ENCODE measurements around the gene TMEM151B.
"Not testable (repeated sequence)": the region's sequence is repeated elsewhere in the genome, so short reads cannot be mapped to it uniquely, and the experiment has no call there.

TMEM151B gene

DNA sequence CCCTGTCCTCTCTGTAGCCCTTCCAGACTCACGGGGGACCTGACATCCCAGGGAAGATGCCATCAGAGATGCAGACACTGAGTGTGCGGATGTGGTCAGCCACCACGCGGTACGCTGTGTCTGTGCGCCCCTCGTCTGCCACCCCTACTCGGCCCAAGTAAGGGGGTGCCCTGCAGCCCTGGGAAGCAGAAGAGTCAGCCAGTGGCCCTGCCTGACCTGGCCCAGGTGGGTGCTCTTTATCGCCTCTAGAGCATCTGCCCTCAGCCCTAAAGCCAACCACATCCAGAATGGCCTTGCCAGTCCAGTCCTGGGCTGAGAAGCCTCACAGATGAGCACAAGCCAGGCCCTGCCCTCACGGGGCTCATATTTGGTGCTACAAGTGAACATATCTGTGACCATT, 37.0 kb downstream of the TMEM151B start:
- TF ChIP-seq PAX5 (IDR thresholded peaks at IDR 0.05; ENCODE audit: insufficient read depth, low read length, severe bottlenecking), result no peak
- TF ChIP-seq POLR2A (IDR thresholded peaks at IDR 0.05; ENCODE audit: low read depth, low read length), result no peak
- TF ChIP-seq TAF1 (IDR thresholded peaks at IDR 0.05; ENCODE audit: low read depth, low read length), result no peak
- no peak for TF ChIP-seq SPI1 (IDR thresholded peaks at IDR 0.05; ENCODE audit: low read depth, low read length)
- no peak for TF ChIP-seq POU2F2 (IDR thresholded peaks at IDR 0.05; ENCODE audit: low read depth, low read length)
- FAIRE-seq (no peak), DNase-seq (ENCODE audit: insufficient read length, low spot score) (no peak)

DNA sequence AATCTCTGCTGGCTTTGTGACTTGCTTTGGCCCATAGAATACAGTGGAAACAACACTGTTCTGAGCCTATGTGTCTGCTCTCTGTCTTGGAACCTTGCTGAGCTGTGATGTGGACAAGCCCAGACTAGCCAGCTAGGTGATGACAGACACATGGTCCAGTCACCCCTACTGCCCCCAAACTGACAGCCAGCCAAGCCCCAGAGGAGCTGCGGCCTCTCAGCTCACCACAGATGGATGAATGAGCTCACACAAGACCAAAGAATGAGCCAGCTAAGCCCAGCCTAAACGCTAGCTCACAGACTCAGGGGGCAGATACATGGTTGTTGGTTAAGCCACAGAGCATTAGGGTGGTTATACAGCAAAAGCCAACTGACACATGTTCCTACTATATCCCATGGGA, 38.8 kb downstream of the TMEM151B start:
- no peak for FAIRE-seq
- no peak for TF ChIP-seq TAF1 (IDR thresholded peaks at IDR 0.05; ENCODE audit: low read depth, low read length)
- TF ChIP-seq POU2F2 (IDR thresholded peaks at IDR 0.05; ENCODE audit: low read depth, low read length), result no peak
- no peak for TF ChIP-seq SPI1 (IDR thresholded peaks at IDR 0.05; ENCODE audit: low read depth, low read length)
- TF ChIP-seq PAX5 (IDR thresholded peaks at IDR 0.05; ENCODE audit: insufficient read depth, low read length, severe bottlenecking), result no peak
- no peak for TF ChIP-seq POLR2AphosphoS5 (IDR thresholded peaks at IDR 0.05; ENCODE audit: low read depth, low read length)
- TF ChIP-seq POLR2A (IDR thresholded peaks at IDR 0.05; ENCODE audit: low read depth, low read length), result no peak
- DNase-seq (ENCODE audit: insufficient read length, low spot score), result no peak

DNA sequence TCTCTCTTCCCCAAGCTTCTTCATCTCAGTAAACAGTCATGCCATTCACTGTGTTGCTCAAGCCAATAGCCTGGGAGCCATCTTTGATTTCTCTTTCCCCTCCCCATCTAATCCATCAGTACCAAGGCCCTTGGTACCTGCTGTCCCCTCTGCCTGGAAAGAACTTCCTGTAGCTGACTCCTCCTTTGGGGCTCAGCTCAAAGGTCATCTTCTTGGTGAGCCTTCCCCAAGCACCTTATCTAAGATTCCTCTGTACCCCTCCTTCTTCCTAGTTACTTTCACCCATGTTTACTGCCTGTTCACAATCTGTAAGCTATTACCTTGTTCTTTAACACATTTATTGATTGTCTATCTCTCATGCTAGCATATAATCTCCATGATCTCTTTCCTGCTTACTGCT, 39.4 kb downstream of the TMEM151B start:
- FAIRE-seq, result no peak
- TF ChIP-seq POLR2AphosphoS5 (IDR thresholded peaks at IDR 0.05; ENCODE audit: low read depth, low read length) (no peak), SPI1 (IDR thresholded peaks at IDR 0.05; ENCODE audit: low read depth, low read length) (no peak)

DNA sequence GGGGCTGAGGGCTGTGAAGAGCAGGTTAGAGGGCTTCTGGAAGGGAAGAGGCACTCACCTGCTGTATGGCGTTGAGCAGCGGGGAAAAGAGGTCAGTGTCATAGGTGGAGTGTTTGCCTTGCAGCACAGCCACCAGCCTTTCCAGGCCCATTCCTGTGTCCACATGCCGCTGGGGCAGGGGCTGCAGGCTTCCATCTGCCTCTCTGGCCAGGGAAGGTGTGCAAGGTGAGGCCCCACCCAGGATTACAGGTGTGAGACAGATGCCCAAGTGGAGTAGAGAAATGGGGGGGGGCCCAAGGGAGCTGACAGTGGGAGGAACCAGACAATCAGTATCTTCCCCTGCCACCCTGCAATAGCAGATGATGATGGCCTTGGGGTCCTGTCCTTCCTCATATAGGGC, 40.0 kb downstream of the TMEM151B start:
- FAIRE-seq, result no peak
- DNase-seq (ENCODE audit: insufficient read length, low spot score), result no peak
- TF ChIP-seq PAX5 (IDR thresholded peaks at IDR 0.05; ENCODE audit: insufficient read depth, low read length, severe bottlenecking) (no peak), POLR2AphosphoS5 (IDR thresholded peaks at IDR 0.05; ENCODE audit: low read depth, low read length) (no peak), TAF1 (IDR thresholded peaks at IDR 0.05; ENCODE audit: low read depth, low read length) (no peak), SPI1 (IDR thresholded peaks at IDR 0.05; ENCODE audit: low read depth, low read length) (no peak), POU2F2 (IDR thresholded peaks at IDR 0.05; ENCODE audit: low read depth, low read length) (no peak), POLR2A (IDR thresholded peaks at IDR 0.05; ENCODE audit: low read depth, low read length) (no peak)

More for the DNA sequence above, 39.4 kb downstream of the TMEM151B start:
- no peak for DNase-seq (ENCODE audit: insufficient read length, low spot score)

DNA sequence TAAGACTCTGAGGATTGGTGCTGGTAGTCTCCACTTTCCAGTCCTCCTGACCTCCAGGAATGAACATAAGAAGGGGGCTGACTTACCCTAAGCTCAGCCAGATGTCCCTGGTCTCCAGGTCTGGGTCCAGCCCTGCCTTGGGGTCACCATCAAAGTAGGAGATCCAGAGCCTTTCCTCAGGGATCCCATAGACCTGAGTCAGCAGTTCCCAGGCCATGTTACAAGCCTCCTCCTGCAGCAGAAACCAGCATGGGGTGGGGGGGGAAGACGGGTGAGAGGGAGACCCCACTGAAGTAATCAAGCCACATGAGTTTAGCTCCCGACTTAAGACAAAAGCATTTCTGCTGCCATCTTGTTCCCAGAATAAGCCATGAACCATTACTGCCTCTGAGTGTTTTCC, 41.1 kb downstream of the TMEM151B start:
- FAIRE-seq (no peak), DNase-seq (ENCODE audit: insufficient read length, low spot score) (no peak)
- TF ChIP-seq POLR2A (IDR thresholded peaks at IDR 0.05; ENCODE audit: low read depth, low read length) (no peak), TAF1 (IDR thresholded peaks at IDR 0.05; ENCODE audit: low read depth, low read length) (no peak)

DNA sequence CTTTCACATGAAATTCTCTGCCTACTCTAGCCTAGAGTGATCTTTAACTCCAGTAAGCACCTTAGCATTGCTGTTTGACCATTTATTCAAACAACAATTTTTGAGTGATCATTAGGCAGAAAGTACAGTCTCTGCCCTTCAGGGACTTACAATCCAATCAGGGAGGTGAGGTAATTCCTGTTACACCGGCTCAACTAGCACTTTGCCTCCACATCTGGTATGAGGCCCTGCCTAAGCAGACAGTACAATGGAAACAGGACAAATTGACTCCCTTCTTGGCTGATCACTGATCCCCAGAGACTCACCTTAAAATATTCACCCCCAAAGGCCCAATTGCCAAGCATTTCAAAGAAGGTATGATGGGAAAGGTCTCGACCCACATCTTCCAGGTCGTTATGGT, 41.5 kb downstream of the TMEM151B start:
- TF ChIP-seq PAX5 (IDR thresholded peaks at IDR 0.05; ENCODE audit: insufficient read depth, low read length, severe bottlenecking), result no peak
- TF ChIP-seq POLR2AphosphoS5 (IDR thresholded peaks at IDR 0.05; ENCODE audit: low read depth, low read length), result no peak
- no peak for TF ChIP-seq TAF1 (IDR thresholded peaks at IDR 0.05; ENCODE audit: low read depth, low read length)
- no peak for TF ChIP-seq POU2F2 (IDR thresholded peaks at IDR 0.05; ENCODE audit: low read depth, low read length)
- no peak for TF ChIP-seq POLR2A (IDR thresholded peaks at IDR 0.05; ENCODE audit: low read depth, low read length)
- TF ChIP-seq SPI1 (IDR thresholded peaks at IDR 0.05; ENCODE audit: low read depth, low read length), result no peak
- DNase-seq (ENCODE audit: insufficient read length, low spot score), result no peak
- no peak for FAIRE-seq

DNA sequence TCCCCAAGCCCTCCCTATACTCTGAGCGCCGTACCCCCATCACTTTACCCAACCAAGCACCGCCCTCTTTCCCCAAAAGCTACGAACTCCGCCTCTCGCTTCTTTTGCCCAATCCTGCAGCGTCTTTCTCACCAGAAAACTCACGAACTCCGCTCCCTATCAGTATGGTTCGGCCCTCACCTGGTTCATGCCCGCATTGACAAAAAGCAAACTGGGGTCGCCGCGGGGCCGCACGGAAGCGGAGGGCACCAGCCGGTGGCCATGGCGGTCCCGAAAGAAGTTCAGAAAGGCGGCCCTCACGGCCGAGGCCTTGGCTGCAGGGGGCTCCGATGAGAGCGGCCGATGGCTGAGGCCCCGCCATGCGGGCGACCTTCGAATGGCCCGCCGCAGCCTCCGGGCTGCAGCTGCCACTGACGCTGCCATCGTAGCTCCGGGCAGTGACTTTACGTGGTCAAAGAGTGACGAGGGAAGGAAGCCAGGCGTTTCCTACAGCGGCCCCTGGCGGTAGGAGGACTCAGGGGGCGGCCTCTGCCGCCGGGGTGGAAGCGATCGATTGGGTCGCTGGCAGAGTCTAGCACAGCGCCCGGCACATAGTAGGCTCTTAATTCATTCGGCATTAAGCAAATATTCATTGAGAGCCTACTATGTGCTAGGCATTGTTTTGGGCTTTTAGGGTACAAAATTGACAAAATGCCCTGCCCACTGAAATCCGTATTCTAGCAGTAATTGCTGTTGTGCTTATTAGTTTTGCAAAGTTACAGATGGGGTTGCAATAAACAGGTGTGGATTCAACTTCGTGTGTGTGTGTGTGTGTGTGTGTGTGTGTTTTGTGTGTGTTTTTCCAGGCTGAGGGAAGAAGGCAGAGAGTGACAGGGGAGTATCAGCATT, 42.9 kb downstream of the TMEM151B start, which contains the start of gene AARS2:
AARS2 (minus strand) TSS at position 447 of the 888 bp plus-strand sequence; CDS start at position 423, 24 bp downstream.
- FAIRE-seq (peak; percentile 96), DNase-seq (ENCODE audit: insufficient read length, low spot score) (peak; percentile 88)
- TF ChIP-seq PAX5 (IDR thresholded peaks at IDR 0.05; ENCODE audit: insufficient read depth, low read length, severe bottlenecking) (peak; percentile 71), POLR2A (IDR thresholded peaks at IDR 0.05; ENCODE audit: low read depth, low read length) (peak; percentile 93), POLR2AphosphoS5 (IDR thresholded peaks at IDR 0.05; ENCODE audit: low read depth, low read length) (peak; percentile 93), TAF1 (IDR thresholded peaks at IDR 0.05; ENCODE audit: low read depth, low read length) (peak; percentile 95), SPI1 (IDR thresholded peaks at IDR 0.05; ENCODE audit: low read depth, low read length) (no peak; the same call in 1 of the 2 replicates), POU2F2 (IDR thresholded peaks at IDR 0.05; ENCODE audit: low read depth, low read length) (peak; percentile 71; the same call in 1 of the 2 replicates)

GRCh38 chr6:44314657-44315056, 44.4 kb downstream of the TMEM151B start:
- not testable (repeated sequence) for FAIRE-seq; DNase-seq (ENCODE audit: insufficient read length, low spot score)

- TF ChIP-seq TAF1 (IDR thresholded peaks at IDR 0.05; ENCODE audit: low read depth, low read length) (no peak), POLR2AphosphoS5 (IDR thresholded peaks at IDR 0.05; ENCODE audit: low read depth, low read length) (no peak), SPI1 (IDR thresholded peaks at IDR 0.05; ENCODE audit: low read depth, low read length) (no peak), POLR2A (IDR thresholded peaks at IDR 0.05; ENCODE audit: low read depth, low read length) (no peak), POU2F2 (IDR thresholded peaks at IDR 0.05; ENCODE audit: low read depth, low read length) (no peak), PAX5 (IDR thresholded peaks at IDR 0.05; ENCODE audit: insufficient read depth, low read length, severe bottlenecking) (no peak)
- DNase-seq (ENCODE audit: insufficient read length, low spot score) (no peak), FAIRE-seq (no peak)
These were observed 45.3 kb downstream of the TMEM151B start for GRCh38 chr6:44315516-44315915.

- FAIRE-seq (no peak), DNase-seq (ENCODE audit: insufficient read length, low spot score) (no peak)
- no peak for TF ChIP-seq POLR2A (IDR thresholded peaks at IDR 0.05; ENCODE audit: low read depth, low read length)
- no peak for TF ChIP-seq SPI1 (IDR thresholded peaks at IDR 0.05; ENCODE audit: low read depth, low read length)
- TF ChIP-seq PAX5 (IDR thresholded peaks at IDR 0.05; ENCODE audit: insufficient read depth, low read length, severe bottlenecking), result no peak
- TF ChIP-seq POU2F2 (IDR thresholded peaks at IDR 0.05; ENCODE audit: low read depth, low read length), result no peak
- TF ChIP-seq POLR2AphosphoS5 (IDR thresholded peaks at IDR 0.05; ENCODE audit: low read depth, low read length), result no peak
- no peak for TF ChIP-seq TAF1 (IDR thresholded peaks at IDR 0.05; ENCODE audit: low read depth, low read length)
These were observed 45.7 kb downstream of the TMEM151B start for GRCh38 chr6:44315951-44316350.
